ENCODE measurements around the gene LIPM. TPM values are rescaled to one million over a fixed set of nuclear protein-coding genes. Genes with fewer than 3 reads are reported as not detected.
A peak's percentile ranks its signal among the peaks of the same experiment; 100 is the strongest.

Gene LIPM
- total and polyA plus RNA-seq, 4 donors: 0.21 TPM; not detected in 3

DNA sequence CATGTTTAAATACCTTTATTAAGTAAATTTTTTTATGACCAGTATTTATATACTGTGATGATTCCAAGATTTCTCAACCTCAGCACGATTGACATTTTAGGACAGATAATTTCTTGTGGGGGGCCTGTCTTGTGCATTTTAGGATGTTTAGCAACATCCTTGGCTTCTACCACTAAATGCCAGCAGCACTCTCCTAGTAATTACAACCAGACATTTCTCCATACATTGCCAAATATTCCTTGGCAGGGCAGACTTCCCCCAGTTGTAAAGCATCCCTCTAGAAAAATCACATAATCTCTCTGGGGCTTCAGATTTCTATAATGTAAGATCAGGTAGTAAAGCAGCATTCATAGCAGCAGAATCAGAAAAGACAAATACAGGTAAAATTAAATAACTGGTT is 7.8 kb upstream of the LIPM start:
- Histone ChIP-seq H3K27me3 (ENCODE audit: control insufficient read depth, insufficient read depth, low read length) (no peaks in the 10 kb centered on the region), H3K4me3 (ENCODE audit: low read depth, low read length) (no peak overlapping the region), H3K9me3 (ENCODE audit: control insufficient read depth, insufficient read depth, low read length) (no peaks in the 10 kb centered on the region), H3K4me1 (ENCODE audit: control insufficient read depth, insufficient read depth, low read length) (no peaks in the 10 kb centered on the region), H3K36me3 (ENCODE audit: control insufficient read depth, insufficient read depth, low read length) (no peaks in the 10 kb centered on the region), H3K27ac (ENCODE audit: low read depth, low read length) (no peak overlapping the region)
- no peak for DNase-seq (ENCODE audit: low read depth in 4 of 6, low spot score in 6 of 6)
- no CpG with 5 or more reads among the region's 1 CpG for WGBS (ENCODE audit: insufficient coverage)

DNA sequence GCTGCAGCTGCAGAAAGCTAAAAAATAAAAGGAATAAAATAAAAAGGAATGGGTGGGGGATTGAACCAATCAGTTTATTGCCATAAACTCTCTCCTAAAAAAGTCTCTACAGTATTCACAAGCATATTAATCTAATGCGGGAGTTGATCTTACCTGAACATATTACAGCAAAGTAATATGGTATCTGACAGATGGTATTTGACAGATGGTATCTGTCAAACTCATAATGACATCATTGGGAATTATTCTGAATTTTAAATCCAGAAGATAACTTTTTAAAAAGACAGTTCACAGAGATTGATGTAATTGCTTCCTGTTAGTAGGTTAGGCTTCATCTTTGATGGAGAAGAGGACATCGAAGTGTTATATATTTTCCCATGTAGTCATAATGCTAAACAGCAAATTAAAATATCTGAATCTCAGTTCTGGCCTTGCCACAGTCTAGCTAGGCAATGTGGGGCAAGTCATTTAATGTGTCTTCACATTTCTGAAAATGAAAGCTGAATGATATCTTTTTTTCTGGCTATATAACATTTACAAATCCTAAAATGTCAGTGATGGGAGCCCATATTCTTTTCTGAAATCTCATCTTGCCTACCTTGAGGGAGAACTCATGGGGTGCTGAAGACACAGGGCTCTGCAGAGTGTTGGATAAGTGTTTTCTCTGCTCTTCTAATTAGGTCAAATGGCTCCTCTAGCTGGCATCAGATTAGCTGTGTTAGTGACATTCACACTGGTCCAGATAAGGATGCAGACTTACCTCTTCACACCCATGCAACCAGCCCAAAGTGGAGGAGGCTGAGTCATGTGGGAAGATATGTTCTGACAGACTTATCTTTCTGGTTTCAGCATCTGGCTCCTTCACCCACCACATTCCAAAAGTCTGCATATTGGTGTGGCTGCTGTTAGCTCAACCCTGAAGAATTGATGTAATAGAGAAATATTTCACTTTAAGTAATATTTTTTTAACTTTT is 2.1 kb upstream of the LIPM start:
- DNase-seq (ENCODE audit: low read depth in 4 of 6, low spot score in 6 of 6): no peak
- Histone ChIP-seq H3K36me3 (ENCODE audit: control insufficient read depth, insufficient read depth, low read length) (no peaks in the 10 kb centered on the region), H3K27me3 (ENCODE audit: control insufficient read depth, insufficient read depth, low read length) (no peaks in the 10 kb centered on the region), H3K9me3 (ENCODE audit: control insufficient read depth, insufficient read depth, low read length) (no peaks in the 10 kb centered on the region), H3K4me1 (ENCODE audit: control insufficient read depth, insufficient read depth, low read length) (no peaks in the 10 kb centered on the region), H3K4me3 (ENCODE audit: low read depth, low read length) (no peak overlapping the region), H3K27ac (ENCODE audit: low read depth, low read length) (no peak overlapping the region)
- WGBS (ENCODE audit: insufficient coverage): no CpG with 5 or more reads among the region's 2 CpGs

DNA sequence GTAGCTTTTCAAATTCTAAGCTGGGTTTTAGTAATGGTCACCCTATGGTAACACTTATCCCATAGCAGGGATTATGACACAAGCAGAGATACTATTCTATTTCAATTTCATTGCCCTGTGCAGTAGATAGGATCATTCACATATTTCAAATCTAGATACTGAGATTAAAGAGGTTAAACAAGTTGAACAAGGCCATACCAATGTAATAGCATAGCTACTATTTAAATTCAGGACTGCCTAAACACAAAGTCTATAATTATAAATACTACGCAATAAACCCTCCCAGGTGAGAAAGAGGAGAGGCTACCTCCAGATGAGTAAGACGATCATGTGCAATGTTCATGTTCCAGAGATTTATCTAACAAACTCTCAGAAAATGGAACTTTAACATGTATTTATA is 1.1 kb downstream of the LIPM start:
- DNase-seq (ENCODE audit: low read depth in 4 of 6, low spot score in 6 of 6): no peak
- Histone ChIP-seq H3K9me3 (ENCODE audit: control insufficient read depth, insufficient read depth, low read length) (no peaks in the 10 kb centered on the region), H3K4me3 (ENCODE audit: low read depth, low read length) (no peak overlapping the region), H3K36me3 (ENCODE audit: control insufficient read depth, insufficient read depth, low read length) (no peaks in the 10 kb centered on the region), H3K27ac (ENCODE audit: low read depth, low read length) (no peak overlapping the region), H3K4me1 (ENCODE audit: control insufficient read depth, insufficient read depth, low read length) (no peaks in the 10 kb centered on the region), H3K27me3 (ENCODE audit: control insufficient read depth, insufficient read depth, low read length) (no peaks in the 10 kb centered on the region)
- WGBS (ENCODE audit: insufficient coverage): no CpG with 5 or more reads among the region's 2 CpGs

DNA sequence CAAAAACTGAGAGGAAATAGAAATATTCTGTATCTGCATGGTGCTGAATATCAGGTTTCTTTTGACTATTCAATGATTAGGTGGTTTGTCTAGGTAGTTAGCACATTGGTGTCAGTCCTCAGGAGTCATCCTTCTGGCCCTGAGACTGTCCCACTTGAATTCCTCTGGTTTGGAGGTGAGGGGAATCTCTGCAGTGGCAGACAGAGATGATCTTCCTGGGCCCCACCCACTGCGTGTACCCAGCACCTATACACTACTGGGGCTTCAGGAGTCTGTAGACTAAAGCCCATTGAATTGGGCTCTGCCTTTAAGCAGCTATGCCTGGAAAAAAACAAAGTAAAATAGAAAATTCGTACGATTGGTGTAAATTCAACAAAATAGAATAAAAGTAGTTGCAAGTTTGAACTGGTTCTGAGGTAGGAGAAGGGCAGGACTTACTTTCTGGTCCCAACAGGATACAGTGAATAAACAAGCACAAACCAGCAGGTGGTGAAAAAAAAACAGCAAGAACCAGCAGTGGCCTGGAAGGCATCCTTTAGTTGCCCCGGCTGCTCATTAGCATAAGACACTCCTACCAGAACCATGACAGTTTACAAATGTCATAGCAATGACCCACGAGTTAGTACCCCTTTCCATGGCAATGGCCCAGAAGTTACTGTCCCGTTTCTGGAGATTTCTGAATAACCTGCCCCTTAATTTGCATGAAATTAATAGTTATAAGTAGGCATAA is 1.7 kb downstream of the LIPM start:
- Histone ChIP-seq H3K27ac (ENCODE audit: low read depth, low read length) (no peak overlapping the region), H3K4me1 (ENCODE audit: control insufficient read depth, insufficient read depth, low read length) (no peaks in the 10 kb centered on the region), H3K9me3 (ENCODE audit: control insufficient read depth, insufficient read depth, low read length) (no peaks in the 10 kb centered on the region), H3K27me3 (ENCODE audit: control insufficient read depth, insufficient read depth, low read length) (no peaks in the 10 kb centered on the region), H3K4me3 (ENCODE audit: low read depth, low read length) (no peak overlapping the region), H3K36me3 (ENCODE audit: control insufficient read depth, insufficient read depth, low read length) (no peaks in the 10 kb centered on the region)
- DNase-seq (ENCODE audit: low read depth in 4 of 6, low spot score in 6 of 6): no peak
- 44% methylated on average over 3 of the region's 6 CpGs for WGBS (ENCODE audit: insufficient coverage)

DNA sequence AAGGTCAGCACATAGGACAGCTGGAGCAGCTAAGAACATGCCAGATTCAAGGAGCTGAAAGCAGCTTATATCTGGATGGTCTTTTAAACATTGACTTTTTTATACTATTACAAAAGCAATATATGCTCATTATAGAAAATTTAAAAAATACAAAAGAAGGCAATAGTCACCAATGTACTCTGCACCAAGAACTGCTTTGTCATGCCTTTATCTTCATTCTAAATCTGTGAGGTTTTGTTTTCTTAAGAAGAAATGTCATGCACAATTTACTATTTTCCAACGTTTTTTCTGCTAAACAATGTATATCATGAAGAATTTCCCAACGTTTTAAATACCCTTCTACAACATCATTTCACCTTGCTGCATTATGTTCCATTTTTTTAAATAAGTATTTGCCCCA is 2.8 kb downstream of the LIPM start:
- WGBS (ENCODE audit: insufficient coverage): no CpG with 5 or more reads among the region's 2 CpGs
- H3K27ac ChIP-seq (ENCODE audit: low read depth, low read length): no peak overlapping the region
- H3K27me3 ChIP-seq (ENCODE audit: control insufficient read depth, insufficient read depth, low read length): no peaks in the 10 kb centered on the region
- no peaks in the 10 kb centered on the region for H3K9me3 ChIP-seq (ENCODE audit: control insufficient read depth, insufficient read depth, low read length)
- DNase-seq (ENCODE audit: low read depth in 4 of 6, low spot score in 6 of 6): no peak
- no peaks in the 10 kb centered on the region for H3K36me3 ChIP-seq (ENCODE audit: control insufficient read depth, insufficient read depth, low read length)
- no peaks in the 10 kb centered on the region for H3K4me1 ChIP-seq (ENCODE audit: control insufficient read depth, insufficient read depth, low read length)
- no peak overlapping the region for H3K4me3 ChIP-seq (ENCODE audit: low read depth, low read length)

DNA sequence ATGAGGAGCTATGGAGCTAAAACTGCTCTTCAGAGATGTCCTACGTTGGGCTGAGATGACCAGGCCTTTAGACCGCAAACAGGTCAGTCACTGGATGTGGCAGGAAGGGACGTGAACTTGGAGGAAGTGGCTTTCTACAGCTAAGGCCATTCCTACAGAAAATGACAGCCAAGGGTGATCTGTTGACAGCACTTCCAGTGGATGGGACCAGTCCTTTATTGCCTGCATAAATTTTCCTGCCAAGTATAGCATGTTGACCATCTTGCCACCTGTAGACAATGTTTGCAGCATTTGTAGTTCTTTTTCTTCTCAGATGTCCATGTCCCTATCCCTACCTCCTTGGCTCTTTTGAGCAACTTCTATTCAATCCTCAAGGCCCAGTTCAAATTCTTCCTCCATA is 3.4 kb downstream of the LIPM start:
- no peak for DNase-seq (ENCODE audit: low read depth in 4 of 6, low spot score in 6 of 6)
- no peaks in the 10 kb centered on the region for H3K27me3 ChIP-seq (ENCODE audit: control insufficient read depth, insufficient read depth, low read length)
- WGBS (ENCODE audit: insufficient coverage): 97% methylated on average over 3 of the region's 3 CpGs
- H3K9me3 ChIP-seq (ENCODE audit: control insufficient read depth, insufficient read depth, low read length): no peaks in the 10 kb centered on the region
- no peaks in the 10 kb centered on the region for H3K4me1 ChIP-seq (ENCODE audit: control insufficient read depth, insufficient read depth, low read length)
- no peak overlapping the region for H3K4me3 ChIP-seq (ENCODE audit: low read depth, low read length)
- H3K36me3 ChIP-seq (ENCODE audit: control insufficient read depth, insufficient read depth, low read length): no peaks in the 10 kb centered on the region
- no peak overlapping the region for H3K27ac ChIP-seq (ENCODE audit: low read depth, low read length)

DNA sequence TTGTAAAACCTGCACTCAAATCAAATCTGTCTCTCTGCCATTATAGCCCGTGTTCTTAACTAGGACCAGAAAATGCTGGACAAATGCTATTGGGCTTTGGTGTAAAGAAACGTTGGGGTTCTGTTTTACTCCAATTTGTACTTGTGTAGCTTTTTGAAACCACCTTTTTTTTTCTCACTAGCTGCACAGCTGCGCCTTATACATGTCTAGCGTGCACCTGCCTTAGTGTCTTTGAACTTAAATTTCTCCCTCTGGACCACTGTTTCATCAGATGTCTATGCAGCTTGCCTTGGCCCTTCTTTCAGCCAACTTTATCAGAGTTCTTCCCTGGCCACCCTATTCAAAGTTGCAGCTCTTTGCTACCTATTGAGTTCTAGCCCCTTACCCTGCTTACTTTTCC is 7.1 kb downstream of the LIPM start:
- no peaks in the 10 kb centered on the region for H3K4me1 ChIP-seq (ENCODE audit: control insufficient read depth, insufficient read depth, low read length)
- WGBS (ENCODE audit: insufficient coverage): 86% methylated on average over 2 of the region's 4 CpGs
- no peaks in the 10 kb centered on the region for H3K36me3 ChIP-seq (ENCODE audit: control insufficient read depth, insufficient read depth, low read length)
- H3K27ac ChIP-seq (ENCODE audit: low read depth, low read length): no peak overlapping the region
- no peaks in the 10 kb centered on the region for H3K27me3 ChIP-seq (ENCODE audit: control insufficient read depth, insufficient read depth, low read length)
- no peak for DNase-seq (ENCODE audit: low read depth in 4 of 6, low spot score in 6 of 6)
- H3K4me3 ChIP-seq (ENCODE audit: low read depth, low read length): no peak overlapping the region
- no peaks in the 10 kb centered on the region for H3K9me3 ChIP-seq (ENCODE audit: control insufficient read depth, insufficient read depth, low read length)

DNA sequence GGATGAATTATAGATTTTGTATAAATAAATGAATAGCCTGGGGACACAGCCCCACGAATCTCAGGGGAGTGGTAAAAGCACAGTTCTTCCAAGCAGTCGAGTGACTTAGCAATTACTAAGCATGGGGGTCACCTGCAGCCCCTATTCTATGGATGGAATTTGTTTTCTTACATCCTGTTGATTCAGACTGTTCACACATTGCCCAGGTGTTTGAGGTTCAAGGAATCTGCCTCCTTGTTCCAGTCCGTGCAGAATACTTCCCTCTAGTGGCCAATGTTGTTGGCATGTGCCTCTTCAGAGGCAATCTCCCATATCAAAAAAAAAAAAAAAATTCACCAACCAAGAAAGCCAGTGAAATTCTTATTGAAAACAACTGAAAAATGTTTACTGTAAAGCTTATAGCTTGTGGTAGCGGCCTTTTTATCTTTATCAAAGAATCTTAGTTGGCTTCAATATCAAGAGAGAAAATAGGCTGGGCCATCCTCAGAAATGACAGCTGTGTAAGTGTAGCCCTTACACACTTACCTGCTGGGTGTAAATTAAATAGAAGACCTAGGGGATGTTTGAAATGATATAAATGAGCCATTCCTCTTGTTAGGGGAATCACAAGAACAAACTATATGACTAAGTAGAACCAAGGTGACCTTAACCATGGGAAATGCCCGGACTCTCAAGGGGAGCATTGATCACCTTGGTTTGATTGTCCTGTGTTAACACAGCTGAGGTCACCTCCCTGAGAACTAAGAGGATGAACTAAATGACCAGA is 7.8 kb downstream of the LIPM start:
- no peak overlapping the region for H3K4me3 ChIP-seq (ENCODE audit: low read depth, low read length)
- H3K36me3 ChIP-seq (ENCODE audit: control insufficient read depth, insufficient read depth, low read length): no peaks in the 10 kb centered on the region
- WGBS (ENCODE audit: insufficient coverage): 46% methylated on average over 3 of the region's 5 CpGs
- no peaks in the 10 kb centered on the region for H3K4me1 ChIP-seq (ENCODE audit: control insufficient read depth, insufficient read depth, low read length)
- peak in 2 of 6 donors; percentile 28 to 49 for DNase-seq (ENCODE audit: low read depth in 4 of 6, low spot score in 6 of 6)
- H3K27me3 ChIP-seq (ENCODE audit: control insufficient read depth, insufficient read depth, low read length): no peaks in the 10 kb centered on the region
- H3K27ac ChIP-seq (ENCODE audit: low read depth, low read length): no peak overlapping the region
- no peaks in the 10 kb centered on the region for H3K9me3 ChIP-seq (ENCODE audit: control insufficient read depth, insufficient read depth, low read length)

DNA sequence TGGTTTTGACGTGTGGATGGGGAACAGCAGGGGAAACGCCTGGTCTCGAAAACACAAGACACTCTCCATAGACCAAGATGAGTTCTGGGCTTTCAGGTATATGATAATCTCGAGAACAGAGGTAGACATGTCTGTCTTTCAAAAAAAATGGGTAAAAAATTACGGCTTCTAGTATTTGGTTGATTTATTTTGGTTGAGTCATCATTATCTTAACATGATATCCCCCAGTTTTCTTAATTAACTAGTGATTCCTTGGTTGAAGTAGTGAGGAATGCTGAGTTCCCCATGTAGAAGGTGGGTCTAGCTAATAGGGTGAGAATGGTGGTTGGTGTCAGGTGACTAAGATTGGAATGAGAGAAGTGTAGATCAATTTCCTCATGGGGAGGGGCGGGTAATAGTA is 10.7 kb downstream of the LIPM start:
- H3K4me3 ChIP-seq (ENCODE audit: low read depth, low read length): no peak overlapping the region
- DNase-seq (ENCODE audit: low read depth in 4 of 6, low spot score in 6 of 6): no peak
- H3K4me1 ChIP-seq (ENCODE audit: control insufficient read depth, insufficient read depth, low read length): no peaks in the 10 kb centered on the region
- no peak overlapping the region for H3K27ac ChIP-seq (ENCODE audit: low read depth, low read length)
- H3K9me3 ChIP-seq (ENCODE audit: control insufficient read depth, insufficient read depth, low read length): no peaks in the 10 kb centered on the region
- no peaks in the 10 kb centered on the region for H3K27me3 ChIP-seq (ENCODE audit: control insufficient read depth, insufficient read depth, low read length)
- 100% methylated on average over 1 of the region's 6 CpGs for WGBS (ENCODE audit: insufficient coverage)
- H3K36me3 ChIP-seq (ENCODE audit: control insufficient read depth, insufficient read depth, low read length): no peaks in the 10 kb centered on the region

Measured in spinal cord (tissue), 10 donors.